ENCODE measurements around the gene ALDH1B1. TPM values are rescaled to one million over a fixed set of nuclear protein-coding genes. Genes with fewer than 3 reads are reported as not detected.
A peak's percentile ranks its signal among the peaks of the same experiment; 100 is the strongest.
"Not testable (repeated sequence)": the region's sequence is repeated elsewhere in the genome, so short reads cannot be mapped to it uniquely, and the experiment has no call there.

ALDH1B1 gene
- total RNA-seq, 2 donors from 2014 or later: 47.7 to 59.9 TPM

DNA sequence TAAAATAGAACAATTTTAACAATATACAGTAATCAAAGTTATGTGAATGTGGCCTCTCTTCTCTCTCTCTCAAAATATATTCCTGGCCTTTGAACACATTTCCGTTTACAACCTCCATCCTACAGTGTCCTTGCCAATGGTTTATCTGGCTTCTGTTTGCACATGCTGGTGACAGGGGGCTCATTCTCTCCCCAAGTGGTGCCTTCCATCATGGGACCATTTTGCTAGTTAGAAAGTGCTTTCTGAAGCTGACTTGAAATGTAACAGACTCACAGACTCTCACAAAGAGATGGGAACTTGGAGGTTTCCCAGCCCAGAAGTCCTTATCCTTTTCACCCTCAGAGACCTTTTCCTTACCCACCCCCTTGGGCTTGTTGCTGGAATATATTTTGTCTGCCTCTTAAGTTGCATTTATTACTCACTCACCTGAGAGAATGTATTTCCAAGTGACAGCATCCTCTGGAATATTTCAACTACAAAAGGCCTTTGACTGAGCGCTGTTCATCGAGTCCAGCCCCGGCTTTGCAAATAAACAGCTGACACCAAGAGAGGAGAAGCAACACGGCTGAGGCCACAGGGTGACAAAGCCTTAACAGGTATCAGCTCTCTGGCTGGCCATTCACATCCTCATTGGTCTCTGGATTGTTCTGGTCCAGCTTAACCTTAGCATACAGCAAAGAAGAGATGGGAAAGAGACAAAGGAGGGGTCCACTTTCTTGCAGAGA is 17.5 kb upstream of the ALDH1B1 start:
- peaks cover 6% of the 10 kb centered on the region for H3K9me3 Mint-ChIP-seq
- WGBS, 2 experiments (ENCODE audit: insufficient coverage in 1 of 2, insufficient read length in 1 of 2): 63 to 93% methylated on average over 1 to 5 of the region's 5 CpGs
- H3K27ac Mint-ChIP-seq: no peak overlapping the region
- Histone ChIP-seq H3K27ac (ENCODE audit: low read depth, low read length) (no peak overlapping the region), H3K36me3 (ENCODE audit: control insufficient read depth, insufficient read depth, low read length) (no peaks in the 10 kb centered on the region), H3K4me1 (ENCODE audit: control insufficient read depth, insufficient read depth, low read length) (peaks cover 11% of the 10 kb centered on the region), H3K27me3 (ENCODE audit: control insufficient read depth, insufficient read depth, low read length, poor library complexity, severe bottlenecking) (peaks cover 27% of the 10 kb centered on the region), H3K9me3 (ENCODE audit: control insufficient read depth, low read length) (no peaks in the 10 kb centered on the region), H3K4me3 (ENCODE audit: low read length) (no peak overlapping the region), H3K9ac (ENCODE audit: extremely low read depth, low read length, poor library complexity, severe bottlenecking) (no peak overlapping the region)
- TF ChIP-seq, protein P1, sequence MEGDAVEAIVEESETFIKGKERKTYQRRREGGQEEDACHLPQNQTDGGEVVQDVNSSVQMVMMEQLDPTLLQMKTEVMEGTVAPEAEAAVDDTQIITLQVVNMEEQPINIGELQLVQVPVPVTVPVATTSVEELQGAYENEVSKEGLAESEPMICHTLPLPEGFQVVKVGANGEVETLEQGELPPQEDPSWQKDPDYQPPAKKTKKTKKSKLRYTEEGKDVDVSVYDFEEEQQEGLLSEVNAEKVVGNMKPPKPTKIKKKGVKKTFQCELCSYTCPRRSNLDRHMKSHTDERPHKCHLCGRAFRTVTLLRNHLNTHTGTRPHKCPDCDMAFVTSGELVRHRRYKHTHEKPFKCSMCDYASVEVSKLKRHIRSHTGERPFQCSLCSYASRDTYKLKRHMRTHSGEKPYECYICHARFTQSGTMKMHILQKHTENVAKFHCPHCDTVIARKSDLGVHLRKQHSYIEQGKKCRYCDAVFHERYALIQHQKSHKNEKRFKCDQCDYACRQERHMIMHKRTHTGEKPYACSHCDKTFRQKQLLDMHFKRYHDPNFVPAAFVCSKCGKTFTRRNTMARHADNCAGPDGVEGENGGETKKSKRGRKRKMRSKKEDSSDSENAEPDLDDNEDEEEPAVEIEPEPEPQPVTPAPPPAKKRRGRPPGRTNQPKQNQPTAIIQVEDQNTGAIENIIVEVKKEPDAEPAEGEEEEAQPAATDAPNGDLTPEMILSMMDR (conservative IDR thresholded peaks at IDR 0.05): no peak
- DNase-seq: peak; percentile 14
- peaks cover 50% of the 10 kb centered on the region for H3K4me1 Mint-ChIP-seq
- peaks cover 2% of the 10 kb centered on the region for H3K36me3 Mint-ChIP-seq (ENCODE audit: low read depth)
- peaks cover 39% of the 10 kb centered on the region for H3K27me3 Mint-ChIP-seq (ENCODE audit: insufficient read depth)
- no peak overlapping the region for H3K4me3 Mint-ChIP-seq

DNA sequence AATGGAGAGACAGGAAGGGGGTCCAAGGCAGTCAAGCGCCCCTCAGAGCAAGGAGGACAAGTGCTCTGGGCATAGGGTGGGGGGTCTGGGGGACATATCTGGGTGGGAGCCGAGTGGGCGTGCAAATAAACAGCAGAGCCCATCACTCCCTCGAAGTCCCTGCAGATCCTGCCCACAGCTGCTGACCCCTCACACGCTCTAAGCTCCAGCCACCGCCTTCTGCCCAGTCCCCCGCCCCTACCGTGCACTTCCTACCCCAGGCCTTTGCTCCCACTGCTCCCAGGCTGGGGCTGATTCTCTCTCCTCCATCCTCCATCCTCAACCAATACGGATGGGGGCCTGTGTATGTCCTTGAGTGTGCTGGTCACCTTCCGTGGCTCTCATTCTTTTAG is 16.9 kb upstream of the ALDH1B1 start:
- TF ChIP-seq, protein P1 (conservative IDR thresholded peaks at IDR 0.05): no peak
- Mint-ChIP-seq H3K36me3 (ENCODE audit: low read depth) (peaks cover 2% of the 10 kb centered on the region), H3K4me3 (no peak overlapping the region), H3K4me1 (peaks cover 50% of the 10 kb centered on the region), H3K9me3 (peaks cover 6% of the 10 kb centered on the region), H3K27me3 (ENCODE audit: insufficient read depth) (peaks cover 37% of the 10 kb centered on the region), H3K27ac (no peak overlapping the region)
- Histone ChIP-seq H3K4me1 (ENCODE audit: control insufficient read depth, insufficient read depth, low read length) (peaks cover 9% of the 10 kb centered on the region), H3K36me3 (ENCODE audit: control insufficient read depth, insufficient read depth, low read length) (no peaks in the 10 kb centered on the region), H3K27ac (ENCODE audit: low read depth, low read length) (no peak overlapping the region), H3K4me3 (ENCODE audit: low read length) (no peak overlapping the region), H3K9me3 (ENCODE audit: control insufficient read depth, low read length) (no peaks in the 10 kb centered on the region), H3K9ac (ENCODE audit: extremely low read depth, low read length, poor library complexity, severe bottlenecking) (no peak overlapping the region), H3K27me3 (ENCODE audit: control insufficient read depth, insufficient read depth, low read length, poor library complexity, severe bottlenecking) (peaks cover 24% of the 10 kb centered on the region)
- WGBS, 2 experiments (ENCODE audit: insufficient coverage in 1 of 2, insufficient read length in 1 of 2): 86 to 91% methylated on average over 6 to 10 of the region's 10 CpGs
- no peak for DNase-seq

DNA sequence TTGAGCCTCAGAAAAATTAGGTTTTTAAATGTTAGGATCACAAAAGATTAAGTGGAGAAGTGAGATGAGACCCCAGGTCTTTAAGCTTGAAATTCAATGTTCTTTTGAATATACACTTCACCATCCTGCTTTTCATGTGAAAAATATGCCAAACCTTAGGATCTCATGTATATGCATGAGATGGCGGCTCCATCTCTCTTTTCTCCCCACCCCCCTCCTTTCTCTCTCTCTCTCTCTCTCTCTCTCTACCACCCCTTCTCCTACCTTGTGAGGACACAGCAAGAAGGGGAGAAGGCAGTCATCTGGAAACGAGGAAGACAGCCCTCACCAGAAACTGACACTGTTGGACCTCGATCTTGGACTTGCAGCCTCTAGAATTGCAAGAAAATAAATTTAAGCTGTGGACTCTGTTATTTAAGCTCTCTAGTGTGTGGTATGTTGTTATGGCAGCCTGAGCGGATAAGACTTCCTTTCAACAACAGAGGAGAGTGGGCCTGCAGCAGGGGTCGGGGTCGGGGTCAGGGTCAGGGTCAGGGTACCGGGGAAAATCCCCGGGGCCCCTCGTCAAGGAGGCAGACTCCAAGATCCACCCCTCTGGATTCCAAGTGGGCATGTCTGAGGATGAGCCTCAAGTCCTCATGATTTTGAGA is 16.4 kb upstream of the ALDH1B1 start:
- no peak overlapping the region for H3K4me3 ChIP-seq (ENCODE audit: low read length)

DNA sequence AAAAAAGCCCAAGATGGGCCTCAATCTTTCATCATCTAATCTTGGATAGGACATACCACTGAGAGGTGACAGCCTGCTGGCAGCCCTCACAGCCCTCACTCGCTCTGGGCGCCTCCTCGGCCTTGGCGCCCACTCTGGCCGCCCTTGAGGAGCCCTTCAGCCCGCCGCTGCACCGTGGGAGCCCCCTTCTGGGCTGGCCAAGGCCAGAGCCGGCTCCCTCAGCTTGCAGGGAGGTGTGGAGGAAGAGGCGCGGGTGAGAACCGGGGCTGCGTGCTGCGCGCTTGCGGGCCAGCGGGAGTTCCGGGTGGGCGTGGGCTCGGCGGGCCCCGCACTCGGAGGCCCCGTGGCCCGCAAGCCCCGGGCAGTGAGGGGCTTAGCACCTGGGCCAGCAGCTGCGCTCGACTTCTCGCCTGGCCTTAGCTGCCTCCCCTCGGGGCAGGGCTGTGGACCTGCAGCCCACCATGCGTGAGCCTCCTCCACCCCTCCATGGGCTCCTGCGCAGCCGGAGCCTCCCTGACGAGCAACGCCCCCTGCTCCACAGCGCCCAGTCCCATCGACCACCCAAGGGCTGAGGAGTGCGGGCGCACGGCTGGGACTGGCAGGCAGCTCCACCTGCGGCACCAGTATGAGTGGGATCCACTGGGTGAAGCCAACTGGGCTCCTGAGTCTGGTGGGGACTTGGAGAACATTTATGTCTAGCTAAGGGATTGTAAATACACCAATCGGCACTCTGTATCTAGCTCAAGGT is 15.0 kb upstream of the ALDH1B1 start:
- not testable (repeated sequence) for H3K36me3 Mint-ChIP-seq (ENCODE audit: low read depth)
- 95 to 96% methylated on average over 8 to 41 of the region's 42 CpGs for WGBS, 2 experiments (ENCODE audit: insufficient coverage in 1 of 2, insufficient read length in 1 of 2)

More for the DNA sequence above, 16.4 kb upstream of the ALDH1B1 start:
- no peak for DNase-seq
- Mint-ChIP-seq H3K4me3 (no peak overlapping the region), H3K27ac (no peak overlapping the region), H3K4me1 (peaks cover 50% of the 10 kb centered on the region), H3K36me3 (ENCODE audit: low read depth) (peaks cover 2% of the 10 kb centered on the region), H3K9me3 (peaks cover 6% of the 10 kb centered on the region), H3K27me3 (ENCODE audit: insufficient read depth) (peaks cover 34% of the 10 kb centered on the region)
- TF ChIP-seq, protein P1 (conservative IDR thresholded peaks at IDR 0.05): no peak
- WGBS, 2 experiments (ENCODE audit: insufficient coverage in 1 of 2, insufficient read length in 1 of 2): 82 to 92% methylated on average over 8 to 9 of the region's 9 CpGs
- Histone ChIP-seq H3K4me1 (ENCODE audit: control insufficient read depth, insufficient read depth, low read length) (peaks cover 9% of the 10 kb centered on the region), H3K27ac (ENCODE audit: low read depth, low read length) (no peak overlapping the region), H3K9me3 (ENCODE audit: control insufficient read depth, low read length) (no peaks in the 10 kb centered on the region), H3K36me3 (ENCODE audit: control insufficient read depth, insufficient read depth, low read length) (no peaks in the 10 kb centered on the region), H3K9ac (ENCODE audit: extremely low read depth, low read length, poor library complexity, severe bottlenecking) (no peak overlapping the region), H3K27me3 (ENCODE audit: control insufficient read depth, insufficient read depth, low read length, poor library complexity, severe bottlenecking) (peaks cover 24% of the 10 kb centered on the region)

More for the DNA sequence above, 15.0 kb upstream of the ALDH1B1 start:
- not testable (repeated sequence) for H3K36me3 ChIP-seq (ENCODE audit: control insufficient read depth, insufficient read depth, low read length); H3K4me3 Mint-ChIP-seq; DNase-seq; H3K27ac ChIP-seq (ENCODE audit: low read depth, low read length); H3K27ac Mint-ChIP-seq; H3K4me3 ChIP-seq (ENCODE audit: low read length); H3K9me3 ChIP-seq (ENCODE audit: control insufficient read depth, low read length); H3K9ac ChIP-seq (ENCODE audit: extremely low read depth, low read length, poor library complexity, severe bottlenecking); H3K9me3 Mint-ChIP-seq
- Histone ChIP-seq H3K27me3 (ENCODE audit: control insufficient read depth, insufficient read depth, low read length, poor library complexity, severe bottlenecking) (peaks cover 13% of the 10 kb centered on the region), H3K4me1 (ENCODE audit: control insufficient read depth, insufficient read depth, low read length) (peaks cover 18% of the 10 kb centered on the region)
- Mint-ChIP-seq H3K4me1 (peaks cover 52% of the 10 kb centered on the region), H3K27me3 (ENCODE audit: insufficient read depth) (peaks cover 24% of the 10 kb centered on the region)
